ENCODE results near the gene FGFRL1. TPM values are rescaled to one million over a fixed set of nuclear protein-coding genes. Genes with fewer than 3 reads are reported as not detected.

The FGFRL1 gene
- total and polyA plus RNA-seq, 2 donors from 2014 or later = 22.0 to 25.5 TPM

DNA sequence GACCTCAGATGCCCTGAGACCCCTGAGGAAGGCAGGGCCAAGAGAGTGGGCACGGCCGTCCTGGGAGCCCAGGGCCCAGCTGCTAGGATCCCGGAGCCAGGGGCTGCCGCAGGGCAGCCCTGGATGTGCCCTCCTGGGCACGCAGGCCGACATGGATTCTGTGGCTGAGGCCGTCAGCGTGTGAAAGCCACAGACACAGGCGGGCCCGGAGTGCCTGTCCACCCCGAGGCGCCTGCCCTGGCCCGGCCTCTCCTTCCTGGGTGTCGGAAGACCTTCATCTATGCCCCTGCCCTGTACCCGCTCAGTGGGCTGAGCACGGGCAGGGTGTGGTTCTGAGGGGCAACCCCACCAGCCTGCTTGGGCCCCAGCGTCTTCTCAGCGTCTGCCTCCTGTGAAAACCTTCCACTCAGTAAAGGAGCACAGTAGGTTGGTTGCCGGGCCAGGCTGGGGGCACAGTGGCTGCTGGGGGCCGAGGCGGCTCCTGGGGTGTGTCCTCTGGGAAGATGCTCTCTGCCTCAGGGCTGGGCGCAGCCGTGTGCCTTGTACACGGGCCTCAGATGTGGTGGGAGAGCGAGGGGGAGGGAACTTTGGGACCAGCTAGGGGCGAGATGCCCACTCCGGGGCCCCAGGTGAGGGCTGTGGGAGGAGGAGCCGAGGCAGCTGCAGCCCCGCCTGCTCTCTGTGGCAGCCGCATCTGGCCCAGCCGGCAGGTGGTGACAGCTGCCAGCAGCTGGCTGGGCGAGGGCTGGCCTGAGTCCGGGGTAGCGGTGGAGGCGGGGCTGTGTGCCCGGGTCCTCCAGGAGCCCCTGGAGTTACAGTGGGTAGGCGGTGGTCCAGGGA lies 20.8 kb downstream of the FGFRL1 start:
- no peaks in the 10 kb centered on the region for H3K4me1 ChIP-seq (ENCODE audit: control insufficient read depth in 2 of 3, insufficient read depth in 2 of 3, low read depth in 1 of 3, low read length in 3 of 3)
- no peak overlapping the region for H3K9ac ChIP-seq (ENCODE audit: low read length in 3 of 3)
- H3K36me3 ChIP-seq (ENCODE audit: control insufficient read depth in 2 of 3, insufficient read depth in 3 of 3, low read length in 3 of 3) = no peaks in the 10 kb centered on the region
- no peak overlapping the region for H3K4me3 ChIP-seq (ENCODE audit: low read length in 3 of 3)
- no peaks in the 10 kb centered on the region for H3K27me3 ChIP-seq (ENCODE audit: control insufficient read depth, insufficient read depth, low read length)
- no peaks in the 10 kb centered on the region for H3K9me3 ChIP-seq (ENCODE audit: control insufficient read depth in 2 of 3, insufficient read depth in 1 of 3, low read length in 3 of 3)
- TF ChIP-seq, protein P1, sequence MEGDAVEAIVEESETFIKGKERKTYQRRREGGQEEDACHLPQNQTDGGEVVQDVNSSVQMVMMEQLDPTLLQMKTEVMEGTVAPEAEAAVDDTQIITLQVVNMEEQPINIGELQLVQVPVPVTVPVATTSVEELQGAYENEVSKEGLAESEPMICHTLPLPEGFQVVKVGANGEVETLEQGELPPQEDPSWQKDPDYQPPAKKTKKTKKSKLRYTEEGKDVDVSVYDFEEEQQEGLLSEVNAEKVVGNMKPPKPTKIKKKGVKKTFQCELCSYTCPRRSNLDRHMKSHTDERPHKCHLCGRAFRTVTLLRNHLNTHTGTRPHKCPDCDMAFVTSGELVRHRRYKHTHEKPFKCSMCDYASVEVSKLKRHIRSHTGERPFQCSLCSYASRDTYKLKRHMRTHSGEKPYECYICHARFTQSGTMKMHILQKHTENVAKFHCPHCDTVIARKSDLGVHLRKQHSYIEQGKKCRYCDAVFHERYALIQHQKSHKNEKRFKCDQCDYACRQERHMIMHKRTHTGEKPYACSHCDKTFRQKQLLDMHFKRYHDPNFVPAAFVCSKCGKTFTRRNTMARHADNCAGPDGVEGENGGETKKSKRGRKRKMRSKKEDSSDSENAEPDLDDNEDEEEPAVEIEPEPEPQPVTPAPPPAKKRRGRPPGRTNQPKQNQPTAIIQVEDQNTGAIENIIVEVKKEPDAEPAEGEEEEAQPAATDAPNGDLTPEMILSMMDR (IDR thresholded peaks at IDR 0.05; ENCODE audit: borderline replicate concordance, extremely low read depth, insufficient read depth) = no peak
- no peak overlapping the region for H3K27ac ChIP-seq (ENCODE audit: low read depth in 2 of 2, low read length in 2 of 2)
- FAIRE-seq = no peak
- DNase-seq = peak in 3 of 5 donors; percentile 70 to 79 (median 71)
- intact Hi-C loops (cut with DNase I) = no loop called here

- Histone ChIP-seq H3K9ac (ENCODE audit: low read length in 3 of 3) (no peak overlapping the region), H3K9me3 (ENCODE audit: control insufficient read depth in 2 of 3, insufficient read depth in 1 of 3, low read length in 3 of 3) (no peaks in the 10 kb centered on the region), H3K36me3 (ENCODE audit: control insufficient read depth in 2 of 3, insufficient read depth in 3 of 3, low read length in 3 of 3) (no peaks in the 10 kb centered on the region), H3K4me3 (ENCODE audit: low read length in 3 of 3) (no peak overlapping the region), H3K27ac (ENCODE audit: low read depth in 2 of 2, low read length in 2 of 2) (no peak overlapping the region), H3K4me1 (ENCODE audit: control insufficient read depth in 2 of 3, insufficient read depth in 2 of 3, low read depth in 1 of 3, low read length in 3 of 3) (no peaks in the 10 kb centered on the region), H3K27me3 (ENCODE audit: control insufficient read depth, insufficient read depth, low read length) (no peaks in the 10 kb centered on the region)
- FAIRE-seq (no peak), DNase-seq (no peak)
- TF ChIP-seq, protein P1 (IDR thresholded peaks at IDR 0.05; ENCODE audit: borderline replicate concordance, extremely low read depth, insufficient read depth) = no peak
- intact Hi-C loops (cut with DNase I) = no loop called here
Measured at GRCh38 chr4:1032861-1033260, 21.4 kb downstream of the FGFRL1 start.

GRCh38 chr4:1033840-1034551 lies 22.6 kb downstream of the FGFRL1 start:
- no peak overlapping the region for H3K27ac ChIP-seq (ENCODE audit: low read depth in 2 of 2, low read length in 2 of 2)

More at GRCh38 chr4:1033840-1034551, 22.6 kb downstream of the FGFRL1 start:
- no peak overlapping the region for H3K9ac ChIP-seq (ENCODE audit: low read length in 3 of 3)
- TF ChIP-seq, protein P1 (IDR thresholded peaks at IDR 0.05; ENCODE audit: borderline replicate concordance, extremely low read depth, insufficient read depth) = no peak
- H3K36me3 ChIP-seq (ENCODE audit: control insufficient read depth in 2 of 3, insufficient read depth in 3 of 3, low read length in 3 of 3) = no peaks in the 10 kb centered on the region
- DNase-seq = peak in 1 of 5 donors; percentile 72
- H3K27me3 ChIP-seq (ENCODE audit: control insufficient read depth, insufficient read depth, low read length) = no peaks in the 10 kb centered on the region
- no peaks in the 10 kb centered on the region for H3K4me1 ChIP-seq (ENCODE audit: control insufficient read depth in 2 of 3, insufficient read depth in 2 of 3, low read depth in 1 of 3, low read length in 3 of 3)
- intact Hi-C loops (cut with DNase I) = no loop called here
- H3K4me3 ChIP-seq (ENCODE audit: low read length in 3 of 3) = no peak overlapping the region
- FAIRE-seq = no peak
- no peaks in the 10 kb centered on the region for H3K9me3 ChIP-seq (ENCODE audit: control insufficient read depth in 2 of 3, insufficient read depth in 1 of 3, low read length in 3 of 3)
